Ishikawa (cell line): ENCODE measurements around the gene GRHPR.

Experiments
- CEBPB ChIP-seq: IDR thresholded peaks from 2 replicates; pipeline ENCODE4 v1.6.1; 2012
- CREB1 ChIP-seq: IDR thresholded peaks from 2 replicates; pipeline ENCODE4 v1.6.1; 2012; ENCODE audit warnings: low read depth
- EGR1 ChIP-seq: IDR thresholded peaks from 2 replicates; pipeline ENCODE4 v1.6.1; 2012
- EP300 ChIP-seq: IDR thresholded peaks from 2 replicates; pipeline ENCODE4 v1.6.1; 2012; ENCODE audit warnings: borderline replicate concordance
- FOXM1 ChIP-seq: IDR thresholded peaks from 2 replicates; pipeline ENCODE4 v1.6.1; 2012; ENCODE audit warnings: low read depth, borderline replicate concordance
- MAX ChIP-seq: IDR thresholded peaks from 2 replicates; pipeline ENCODE4 v1.6.1; 2012
- NFIC ChIP-seq: IDR thresholded peaks from 2 replicates; pipeline ENCODE4 v1.6.1; 2012
- RAD21 ChIP-seq: IDR thresholded peaks from 2 replicates; pipeline ENCODE4 v1.6.1; 2012; ENCODE audit warnings: low read depth
- REST ChIP-seq: IDR thresholded peaks from 2 replicates; pipeline ENCODE4 v1.6.1; 2012; ENCODE audit warnings: low read depth, mild to moderate bottlenecking
- TAF1 ChIP-seq: IDR thresholded peaks from 2 replicates; pipeline ENCODE4 v1.6.1; 2012; ENCODE audit warnings: low read depth, mild to moderate bottlenecking
- TCF12 ChIP-seq: IDR thresholded peaks from 2 replicates; pipeline ENCODE4 v1.6.1; 2012; ENCODE audit warnings: low read depth
- TEAD4 ChIP-seq: IDR thresholded peaks from 2 replicates; pipeline ENCODE4 v1.6.1; 2012
- YY1 ChIP-seq: IDR thresholded peaks from 2 replicates; pipeline ENCODE4 v1.6.1; 2012; ENCODE audit warnings: low read depth
- ZBTB7A ChIP-seq: IDR thresholded peaks from 2 replicates; pipeline ENCODE4 v1.6.1; 2012; ENCODE audit warnings: low read depth
- TF ChIP-seq, protein P1 (sequence below): IDR thresholded peaks from 2 replicates; pipeline ENCODE4 v1.6.1; 2012

Gene GRHPR

DNA sequence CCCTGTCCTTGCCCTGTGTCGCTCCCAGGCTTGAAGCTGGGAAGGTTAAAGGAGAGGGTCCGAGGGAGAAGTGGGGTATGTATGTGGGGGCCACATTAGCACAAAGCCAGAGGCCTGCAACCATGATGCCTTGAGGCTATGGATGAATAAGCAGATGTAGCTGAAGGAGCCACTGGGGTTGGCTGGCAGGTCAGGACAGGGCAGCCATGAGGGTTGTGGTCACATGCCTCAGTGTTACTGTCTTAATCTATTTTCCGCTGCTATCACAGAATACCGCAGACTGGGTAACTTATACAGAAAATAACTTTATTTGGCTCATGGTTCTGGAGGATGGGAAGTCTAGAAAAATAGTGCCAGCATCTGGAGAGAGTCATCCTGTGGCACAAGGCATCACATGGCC is 9.2 kb upstream of the GRHPR start:
- TF ChIP-seq YY1, result no peak
- TF ChIP-seq EGR1, result no peak
- no peak for TF ChIP-seq CEBPB
- TF ChIP-seq MAX, result no peak
- TF ChIP-seq EP300, result no peak
- no peak for TF ChIP-seq REST
- TF ChIP-seq, protein P1, sequence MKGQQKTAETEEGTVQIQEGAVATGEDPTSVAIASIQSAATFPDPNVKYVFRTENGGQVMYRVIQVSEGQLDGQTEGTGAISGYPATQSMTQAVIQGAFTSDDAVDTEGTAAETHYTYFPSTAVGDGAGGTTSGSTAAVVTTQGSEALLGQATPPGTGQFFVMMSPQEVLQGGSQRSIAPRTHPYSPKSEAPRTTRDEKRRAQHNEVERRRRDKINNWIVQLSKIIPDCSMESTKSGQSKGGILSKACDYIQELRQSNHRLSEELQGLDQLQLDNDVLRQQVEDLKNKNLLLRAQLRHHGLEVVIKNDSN, result no peak
- no peak for TF ChIP-seq TEAD4
- TF ChIP-seq RAD21, result no peak

- TF ChIP-seq ZBTB7A (no peak), EP300 (no peak), NFIC (no peak), TAF1 (no peak), FOXM1 (no peak), REST (no peak), CREB1 (no peak), TCF12 (no peak), YY1 (no peak)
- TF ChIP-seq, protein P1, result no peak
Measured at GRCh38 chr9:37414503-37414943, 8.0 kb upstream of the GRHPR start.

GRCh38 chr9:37415011-37415719 is 7.3 kb upstream of the GRHPR start:
- TF ChIP-seq RAD21, result peak; percentile 75
- TF ChIP-seq EGR1, result no peak
- peak; percentile 77 for TF ChIP-seq TEAD4
- no peak for TF ChIP-seq REST

DNA sequence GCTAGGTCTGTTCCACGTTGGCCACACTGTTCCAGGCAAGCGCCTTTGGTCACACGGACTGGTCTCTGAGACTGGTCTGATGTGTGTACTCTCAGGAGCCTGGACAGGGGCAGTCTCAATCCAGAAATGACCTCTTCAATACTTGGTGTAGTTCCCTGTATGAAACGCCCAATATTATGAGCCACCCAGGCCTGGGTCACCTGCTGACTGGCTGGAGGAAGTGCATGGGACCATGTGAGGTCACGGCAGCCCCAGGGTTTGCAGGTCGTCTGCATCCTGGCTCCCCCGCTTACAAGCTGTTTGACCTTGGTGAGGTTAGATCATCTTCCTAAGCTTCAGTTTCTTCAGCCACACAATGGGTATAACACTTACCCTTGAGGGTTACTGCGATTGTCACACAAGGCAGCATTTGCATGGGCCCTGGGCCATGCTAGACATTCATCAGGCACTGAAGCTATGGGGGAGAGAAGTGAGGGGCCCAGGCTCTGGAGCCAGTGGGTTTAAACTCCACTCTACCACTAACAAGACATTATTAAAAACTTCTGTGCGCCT is 5.2 kb upstream of the GRHPR start:
- TF ChIP-seq YY1, result no peak
- TF ChIP-seq MAX, result no peak
- TF ChIP-seq FOXM1, result no peak
- no peak for TF ChIP-seq EP300
- no peak for TF ChIP-seq TAF1
- TF ChIP-seq EGR1, result no peak
- TF ChIP-seq CEBPB, result no peak

GRCh38 chr9:37417857-37418618 is 4.5 kb upstream of the GRHPR start:
- no peak for TF ChIP-seq YY1
- no peak for TF ChIP-seq ZBTB7A
- no peak for TF ChIP-seq EP300
- no peak for TF ChIP-seq TEAD4
- no peak for TF ChIP-seq MAX
- TF ChIP-seq, protein P1, result no peak
- TF ChIP-seq REST, result no peak
- no peak for TF ChIP-seq FOXM1
- no peak for TF ChIP-seq TCF12
- TF ChIP-seq NFIC, result no peak
- TF ChIP-seq EGR1, result no peak
- no peak for TF ChIP-seq TAF1
- no peak for TF ChIP-seq CEBPB
